ENCODE data around the gene CTBP1. TPM values are rescaled to one million over a fixed set of nuclear protein-coding genes. Genes with fewer than 3 reads are reported as not detected.

CTBP1 gene
- total and polyA plus RNA-seq, 2 experiments from 2014 or later: 74.0 to 192 TPM

DNA sequence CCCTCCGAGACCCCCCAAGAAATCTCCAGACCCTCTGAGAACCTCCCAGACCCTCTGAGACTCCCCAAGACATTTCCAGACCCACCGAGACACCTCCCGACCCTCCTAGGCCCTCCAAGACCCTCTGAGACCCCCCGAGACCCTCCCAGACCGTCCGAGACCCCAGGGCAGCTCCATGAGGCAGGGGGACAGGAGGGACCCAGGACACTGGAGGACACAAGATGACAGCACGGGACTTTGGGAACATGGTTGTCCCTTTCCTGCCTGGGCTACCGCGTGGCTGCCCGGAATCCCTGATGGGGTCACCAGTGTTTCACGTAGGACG lies 10.3 kb downstream of the CTBP1 start:
- H3K9me2 ChIP-seq (ENCODE audit: insufficient read depth): no peaks in the 10 kb centered on the region

DNA sequence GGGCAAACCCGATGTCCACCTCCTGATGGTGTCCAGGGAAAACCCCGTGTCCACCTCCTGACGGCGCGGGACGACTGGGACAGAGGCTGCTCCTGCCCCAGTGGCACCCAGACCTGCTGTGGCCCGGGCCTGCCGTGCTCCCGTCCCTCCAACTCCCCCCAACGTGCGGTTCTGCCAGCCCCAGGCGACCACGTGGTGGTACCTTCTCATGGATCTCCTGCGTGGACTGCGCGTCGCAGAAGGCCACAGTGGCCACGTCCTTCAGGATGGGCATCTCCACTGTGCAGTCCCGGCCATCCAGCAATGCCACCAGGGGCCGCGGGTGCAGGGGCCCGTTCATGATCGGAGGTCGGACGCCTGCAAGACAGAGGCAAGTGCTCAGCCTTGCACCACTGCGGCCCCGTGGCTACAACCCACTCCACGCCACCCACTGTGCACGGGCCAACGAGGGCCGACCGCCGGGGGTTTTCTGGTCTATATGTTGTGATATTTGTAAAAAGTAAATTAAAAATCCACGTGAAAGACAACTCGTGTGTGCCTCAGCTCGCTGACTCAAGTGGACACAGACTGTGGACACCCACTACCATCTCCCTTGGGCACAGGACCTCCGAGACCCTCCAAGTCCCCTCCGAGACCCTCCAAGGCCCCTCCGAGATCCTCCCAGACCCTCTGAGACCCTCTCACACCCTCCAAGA lies 10.8 kb downstream of the CTBP1 start:
- H3K27me3 Mint-ChIP-seq (ENCODE audit: insufficient read depth, low read depth, poor library complexity): peaks cover 4% of the 10 kb centered on the region
- H3K36me3 Mint-ChIP-seq (ENCODE audit: low read depth): peaks cover 49% of the 10 kb centered on the region
- Histone ChIP-seq H3K9me2 (ENCODE audit: insufficient read depth) (no peaks in the 10 kb centered on the region), H3K4me1 (ENCODE audit: insufficient read depth) (no peaks in the 10 kb centered on the region), H4K20me1 (replicated peaks; ENCODE audit: insufficient read depth) (peaks cover 9% of the 10 kb centered on the region), H3K4me2 (no peak overlapping the region), H3K79me2 (replicated peaks; ENCODE audit: insufficient read depth) (peaks cover 27% of the 10 kb centered on the region), H2AFZ (no peak overlapping the region), H3K27ac (ENCODE audit: low read depth) (no peak overlapping the region), H3K27me3 (ENCODE audit: insufficient read depth) (no peaks in the 10 kb centered on the region), H3K4me3 (no peak overlapping the region), H3K36me3 (ENCODE audit: insufficient read depth) (no peaks in the 10 kb centered on the region), H3F3A (replicated peaks; ENCODE audit: low read depth) (no peaks in the 10 kb centered on the region)
- H3K4me1 Mint-ChIP-seq: no peaks in the 10 kb centered on the region; the same call in 2 of the 3 replicates
- no peaks in the 10 kb centered on the region for H3K9me3 Mint-ChIP-seq
- ATAC-seq (no peak), DNase-seq (ENCODE audit: low spot score) (peak; percentile 0)
- no peak overlapping the region for H3K27ac Mint-ChIP-seq
- H3K4me3 Mint-ChIP-seq: no peak overlapping the region
- TF ChIP-seq, protein P1, sequence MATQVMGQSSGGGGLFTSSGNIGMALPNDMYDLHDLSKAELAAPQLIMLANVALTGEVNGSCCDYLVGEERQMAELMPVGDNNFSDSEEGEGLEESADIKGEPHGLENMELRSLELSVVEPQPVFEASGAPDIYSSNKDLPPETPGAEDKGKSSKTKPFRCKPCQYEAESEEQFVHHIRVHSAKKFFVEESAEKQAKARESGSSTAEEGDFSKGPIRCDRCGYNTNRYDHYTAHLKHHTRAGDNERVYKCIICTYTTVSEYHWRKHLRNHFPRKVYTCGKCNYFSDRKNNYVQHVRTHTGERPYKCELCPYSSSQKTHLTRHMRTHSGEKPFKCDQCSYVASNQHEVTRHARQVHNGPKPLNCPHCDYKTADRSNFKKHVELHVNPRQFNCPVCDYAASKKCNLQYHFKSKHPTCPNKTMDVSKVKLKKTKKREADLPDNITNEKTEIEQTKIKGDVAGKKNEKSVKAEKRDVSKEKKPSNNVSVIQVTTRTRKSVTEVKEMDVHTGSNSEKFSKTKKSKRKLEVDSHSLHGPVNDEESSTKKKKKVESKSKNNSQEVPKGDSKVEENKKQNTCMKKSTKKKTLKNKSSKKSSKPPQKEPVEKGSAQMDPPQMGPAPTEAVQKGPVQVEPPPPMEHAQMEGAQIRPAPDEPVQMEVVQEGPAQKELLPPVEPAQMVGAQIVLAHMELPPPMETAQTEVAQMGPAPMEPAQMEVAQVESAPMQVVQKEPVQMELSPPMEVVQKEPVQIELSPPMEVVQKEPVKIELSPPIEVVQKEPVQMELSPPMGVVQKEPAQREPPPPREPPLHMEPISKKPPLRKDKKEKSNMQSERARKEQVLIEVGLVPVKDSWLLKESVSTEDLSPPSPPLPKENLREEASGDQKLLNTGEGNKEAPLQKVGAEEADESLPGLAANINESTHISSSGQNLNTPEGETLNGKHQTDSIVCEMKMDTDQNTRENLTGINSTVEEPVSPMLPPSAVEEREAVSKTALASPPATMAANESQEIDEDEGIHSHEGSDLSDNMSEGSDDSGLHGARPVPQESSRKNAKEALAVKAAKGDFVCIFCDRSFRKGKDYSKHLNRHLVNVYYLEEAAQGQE (IDR thresholded peaks at IDR 0.05; ENCODE audit: unreplicated experiment): no peak
- TF ChIP-seq CREB1 (CRISPR knock-in tag; IDR thresholded peaks at IDR 0.05; ENCODE audit: low read depth) (no peak), POLR2AphosphoS5 (IDR thresholded peaks at IDR 0.05; ENCODE audit: low read depth) (no peak)

More for the DNA sequence above, 10.3 kb downstream of the CTBP1 start:
- no peak overlapping the region for H3K4me3 ChIP-seq
- Mint-ChIP-seq H3K27ac (no peak overlapping the region), H3K27me3 (ENCODE audit: insufficient read depth, low read depth, poor library complexity) (peaks cover 4% of the 10 kb centered on the region), H3K36me3 (ENCODE audit: low read depth) (peaks cover 47% of the 10 kb centered on the region), H3K4me1 (no peaks in the 10 kb centered on the region; the same call in 2 of the 3 replicates), H3K4me3 (no peak overlapping the region), H3K9me3 (no peaks in the 10 kb centered on the region)
- H3K27me3 ChIP-seq (ENCODE audit: insufficient read depth): no peaks in the 10 kb centered on the region
- TF ChIP-seq, protein P1 (IDR thresholded peaks at IDR 0.05; ENCODE audit: unreplicated experiment): no peak
- TF ChIP-seq ZNF331 (CRISPR knock-in tag; IDR thresholded peaks at IDR 0.05; ENCODE audit: low read depth): no peak
- no peak for TF ChIP-seq NANOG (IDR thresholded peaks at IDR 0.05; ENCODE audit: borderline replicate concordance)
- TF ChIP-seq POLR2AphosphoS5 (IDR thresholded peaks at IDR 0.05; ENCODE audit: low read depth): no peak
- no peak for TF ChIP-seq EZH2 (IDR thresholded peaks at IDR 0.05; ENCODE audit: low read depth, unreplicated experiment)
- TF ChIP-seq JUNB (IDR thresholded peaks at IDR 0.05; ENCODE audit: unreplicated experiment): no peak
- no peak for TF ChIP-seq EZH2phosphoT487 (IDR thresholded peaks at IDR 0.05; ENCODE audit: unreplicated experiment)
- TF ChIP-seq, protein P2, sequence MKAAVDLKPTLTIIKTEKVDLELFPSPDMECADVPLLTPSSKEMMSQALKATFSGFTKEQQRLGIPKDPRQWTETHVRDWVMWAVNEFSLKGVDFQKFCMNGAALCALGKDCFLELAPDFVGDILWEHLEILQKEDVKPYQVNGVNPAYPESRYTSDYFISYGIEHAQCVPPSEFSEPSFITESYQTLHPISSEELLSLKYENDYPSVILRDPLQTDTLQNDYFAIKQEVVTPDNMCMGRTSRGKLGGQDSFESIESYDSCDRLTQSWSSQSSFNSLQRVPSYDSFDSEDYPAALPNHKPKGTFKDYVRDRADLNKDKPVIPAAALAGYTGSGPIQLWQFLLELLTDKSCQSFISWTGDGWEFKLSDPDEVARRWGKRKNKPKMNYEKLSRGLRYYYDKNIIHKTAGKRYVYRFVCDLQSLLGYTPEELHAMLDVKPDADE (IDR thresholded peaks at IDR 0.05): no peak
- TF ChIP-seq ZNF114 (CRISPR knock-in tag; IDR thresholded peaks at IDR 0.05): no peak
- H3K4me2 ChIP-seq: no peak overlapping the region
- H3K4me1 ChIP-seq (ENCODE audit: insufficient read depth): no peaks in the 10 kb centered on the region
- no peak overlapping the region for H2AFZ ChIP-seq
- H4K20me1 ChIP-seq (replicated peaks; ENCODE audit: insufficient read depth): peaks cover 9% of the 10 kb centered on the region
- H3F3A ChIP-seq (replicated peaks; ENCODE audit: low read depth): no peaks in the 10 kb centered on the region
- ATAC-seq (no peak), DNase-seq (ENCODE audit: low spot score) (peak; percentile 0)
- no peaks in the 10 kb centered on the region for H3K36me3 ChIP-seq (ENCODE audit: insufficient read depth)
- no peak overlapping the region for H3K27ac ChIP-seq (ENCODE audit: low read depth)
- peaks cover 33% of the 10 kb centered on the region for H3K79me2 ChIP-seq (replicated peaks; ENCODE audit: insufficient read depth)

Measured in GM23338 (cell line).